Effector memory CD4-positive, alpha-beta T cell (primary cell): Measurements from ENCODE around the gene KIAA0930.

Experiments
- DNase-seq, 3 donors: peaks; one replicate each; pipeline ENCODE4 v3.0.0-alpha.2; 2020
- H3K27ac ChIP-seq: 2 replicates; pipeline ENCODE4 v1.7.0; 2013; ENCODE audit warnings: mild to moderate bottlenecking, low read length, moderate library complexity; ENCODE audit not compliant: insufficient read depth, poor library complexity, severe bottlenecking
- H3K27me3 ChIP-seq: replicated peaks from 2 replicates; pipeline ENCODE4 v1.7.0; 2013; ENCODE audit warnings: mild to moderate bottlenecking, low read length; ENCODE audit not compliant: insufficient read depth, control insufficient read depth, poor library complexity, severe bottlenecking
- H3K36me3 ChIP-seq: 2 replicates; pipeline ENCODE4 v1.7.0; 2013; ENCODE audit warnings: mild to moderate bottlenecking, low read length, moderate library complexity; ENCODE audit not compliant: control insufficient read depth, insufficient read depth
- H3K4me1 ChIP-seq: 2 replicates; pipeline ENCODE4 v1.7.0; 2013; ENCODE audit warnings: low read length, mild to moderate bottlenecking; ENCODE audit not compliant: control insufficient read depth, insufficient read depth, poor library complexity, severe bottlenecking
- H3K4me3 ChIP-seq: 2 replicates; pipeline ENCODE4 v1.7.0; 2013; ENCODE audit warnings: low read length, low read depth, mild to moderate bottlenecking; ENCODE audit not compliant: insufficient read depth, poor library complexity, severe bottlenecking
- H3K9me3 ChIP-seq: 2 replicates; pipeline ENCODE4 v1.7.0; 2013; ENCODE audit warnings: mild to moderate bottlenecking, low read length, moderate library complexity; ENCODE audit not compliant: control insufficient read depth

Gene KIAA0930

DNA sequence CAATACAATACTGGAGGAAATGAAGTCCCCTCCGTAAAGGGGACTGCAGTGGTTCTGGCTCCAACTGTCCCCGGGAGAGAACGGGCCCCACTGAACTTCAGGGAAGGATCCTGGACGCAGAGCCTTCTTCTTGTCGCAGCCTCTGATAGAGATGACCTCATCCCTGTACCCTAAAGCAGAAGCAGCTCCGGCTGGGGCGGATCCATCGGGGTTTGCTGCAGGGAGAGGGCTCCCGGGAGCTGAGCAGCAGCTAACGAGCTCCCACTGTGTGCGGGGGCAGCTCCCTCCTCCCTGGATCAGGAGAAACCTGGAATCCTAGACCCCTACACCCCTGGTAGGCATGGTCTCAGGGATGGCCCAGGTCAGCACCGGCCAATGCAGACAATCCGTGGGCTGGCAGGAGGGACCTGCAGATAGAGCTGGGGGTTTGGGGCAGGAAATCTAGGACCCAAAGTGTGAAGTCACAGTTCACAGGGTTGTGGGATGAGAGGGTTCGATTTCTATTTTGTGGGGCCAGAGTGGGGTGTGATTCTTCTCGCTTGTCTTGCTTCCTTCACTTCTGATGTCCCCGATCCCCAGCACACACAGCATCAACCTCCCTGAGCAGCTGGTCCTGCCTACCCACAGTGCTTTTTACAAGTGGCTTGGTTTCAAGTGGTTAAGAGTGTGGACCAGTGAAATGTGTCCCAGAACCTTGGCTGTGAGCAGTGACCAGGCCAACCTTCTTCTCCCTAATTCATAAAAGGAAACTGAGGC lies 12.9 kb downstream of the KIAA0930 start:
- H3K36me3 ChIP-seq: no peaks in the 10 kb centered on the region
- no peaks in the 10 kb centered on the region for H3K4me1 ChIP-seq
- H3K4me3 ChIP-seq: no peak overlapping the region
- H3K27me3 ChIP-seq: no peaks in the 10 kb centered on the region
- H3K9me3 ChIP-seq: no peaks in the 10 kb centered on the region
- no peak for DNase-seq
- H3K27ac ChIP-seq: no peak overlapping the region

DNA sequence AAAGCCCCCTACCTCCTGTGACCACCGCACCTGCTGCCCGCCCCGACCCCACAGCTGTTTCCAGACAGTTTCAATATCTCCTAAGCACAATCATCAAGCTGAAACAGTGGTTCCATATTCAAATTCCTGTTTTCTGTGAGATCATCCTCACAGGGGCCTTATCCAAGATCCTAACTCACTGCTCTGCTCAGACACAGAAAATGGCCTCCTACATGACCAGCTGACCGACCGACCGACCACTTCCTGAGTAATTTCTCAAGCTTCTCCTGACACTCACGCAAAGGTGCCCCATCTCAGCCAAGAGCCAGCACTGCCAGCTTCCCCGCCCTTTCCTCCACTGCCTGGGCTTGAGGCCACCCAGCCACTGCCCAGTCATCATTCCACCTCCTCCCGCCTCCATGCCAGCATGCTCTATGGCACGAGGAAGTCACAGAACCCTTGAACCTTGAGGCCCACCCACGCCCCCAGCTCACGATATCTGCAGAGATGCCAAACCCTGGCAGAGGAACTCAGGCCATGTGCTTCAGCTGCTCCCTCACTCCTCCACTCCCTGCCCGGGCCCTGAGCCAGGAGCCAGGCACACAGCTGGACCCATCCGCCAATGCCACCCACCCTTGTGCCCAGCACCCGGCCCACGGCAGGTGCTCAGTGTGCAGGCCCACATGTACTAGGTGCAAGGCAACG lies 14.0 kb downstream of the KIAA0930 start:
- Histone ChIP-seq H3K27ac (no peak overlapping the region), H3K4me3 (no peak overlapping the region), H3K4me1 (no peaks in the 10 kb centered on the region), H3K27me3 (no peaks in the 10 kb centered on the region), H3K9me3 (no peaks in the 10 kb centered on the region), H3K36me3 (no peaks in the 10 kb centered on the region)
- DNase-seq: no peak

DNA sequence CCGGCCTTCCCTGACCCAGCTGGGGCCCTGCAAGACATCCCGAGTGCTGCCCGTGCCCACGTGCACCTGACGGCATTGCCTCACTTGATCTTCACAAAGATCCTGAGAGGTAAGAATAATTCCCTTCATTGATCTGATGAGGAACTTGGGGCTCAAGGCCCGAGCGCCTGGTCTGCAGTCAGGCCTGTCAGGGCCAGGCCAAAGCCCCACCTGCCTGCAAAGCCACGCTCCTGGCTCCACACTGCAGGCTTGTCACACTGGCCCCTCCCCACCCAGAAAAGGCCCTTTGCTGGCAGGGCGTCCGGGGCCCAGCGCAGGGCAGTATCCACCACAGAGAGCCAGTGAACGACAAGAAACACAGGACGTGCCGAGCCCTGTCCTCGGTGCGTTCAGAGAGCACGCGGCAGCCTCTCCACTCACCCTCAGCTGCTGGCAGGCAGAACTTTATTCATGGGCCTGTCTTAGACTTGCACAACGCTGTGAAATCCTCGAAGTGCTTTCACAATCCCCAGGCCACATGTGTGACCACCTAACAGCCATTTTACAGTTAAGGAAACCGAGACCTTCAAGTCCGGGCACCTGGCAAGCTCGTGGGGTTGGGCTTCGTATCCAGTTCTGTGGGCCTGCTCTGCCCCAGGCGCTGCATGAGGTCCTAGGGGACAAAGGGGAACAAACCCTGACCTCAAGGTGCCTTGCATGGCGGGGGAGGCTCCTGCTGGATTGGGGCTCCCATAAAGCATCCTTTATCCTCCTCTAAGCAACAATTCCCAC lies 14.8 kb downstream of the KIAA0930 start:
- no peak overlapping the region for H3K4me3 ChIP-seq
- H3K27ac ChIP-seq: no peak overlapping the region
- H3K27me3 ChIP-seq: no peaks in the 10 kb centered on the region
- no peaks in the 10 kb centered on the region for H3K9me3 ChIP-seq
- no peaks in the 10 kb centered on the region for H3K36me3 ChIP-seq
- no peak for DNase-seq
- no peaks in the 10 kb centered on the region for H3K4me1 ChIP-seq

DNA sequence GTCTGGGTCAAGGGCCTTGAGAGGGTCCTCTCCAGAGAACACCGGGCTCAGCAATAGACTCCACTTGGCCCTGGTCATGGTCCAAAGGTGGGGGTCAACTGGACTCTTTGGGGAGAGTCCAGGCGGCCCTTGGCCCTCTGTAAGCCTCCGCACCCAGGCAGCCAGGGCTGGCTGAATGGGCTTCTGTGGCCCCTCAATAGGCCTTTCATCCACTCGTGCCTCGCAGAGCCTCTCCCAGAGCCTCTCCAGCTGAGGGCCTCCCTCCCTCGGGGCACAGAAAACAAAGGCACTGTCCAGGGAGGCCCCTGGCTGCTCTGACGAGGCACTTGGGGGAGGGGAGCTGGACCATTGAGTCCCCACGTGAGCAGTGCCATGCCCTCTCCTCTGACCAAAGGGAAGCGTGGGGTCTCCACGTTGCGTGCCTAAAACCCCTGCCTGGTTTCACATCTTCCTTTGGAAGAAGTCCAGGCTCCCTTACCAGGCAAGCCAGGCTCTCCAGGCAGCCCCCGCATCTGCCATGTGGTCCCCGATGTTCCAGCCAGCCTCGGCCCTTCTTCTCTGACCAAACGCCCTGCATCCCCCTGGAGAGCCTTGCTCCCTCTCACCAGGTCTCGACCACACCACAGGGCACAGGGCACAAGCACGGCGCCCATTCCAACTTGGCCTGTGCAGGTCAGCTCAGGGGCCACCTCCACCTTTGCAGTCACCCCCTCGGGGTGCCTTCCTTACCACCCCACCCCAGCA lies 15.5 kb downstream of the KIAA0930 start:
- no peaks in the 10 kb centered on the region for H3K9me3 ChIP-seq
- no peak for DNase-seq
- H3K27me3 ChIP-seq: no peaks in the 10 kb centered on the region
- H3K36me3 ChIP-seq: no peaks in the 10 kb centered on the region
- no peaks in the 10 kb centered on the region for H3K4me1 ChIP-seq
- H3K4me3 ChIP-seq: no peak overlapping the region
- no peak overlapping the region for H3K27ac ChIP-seq

DNA sequence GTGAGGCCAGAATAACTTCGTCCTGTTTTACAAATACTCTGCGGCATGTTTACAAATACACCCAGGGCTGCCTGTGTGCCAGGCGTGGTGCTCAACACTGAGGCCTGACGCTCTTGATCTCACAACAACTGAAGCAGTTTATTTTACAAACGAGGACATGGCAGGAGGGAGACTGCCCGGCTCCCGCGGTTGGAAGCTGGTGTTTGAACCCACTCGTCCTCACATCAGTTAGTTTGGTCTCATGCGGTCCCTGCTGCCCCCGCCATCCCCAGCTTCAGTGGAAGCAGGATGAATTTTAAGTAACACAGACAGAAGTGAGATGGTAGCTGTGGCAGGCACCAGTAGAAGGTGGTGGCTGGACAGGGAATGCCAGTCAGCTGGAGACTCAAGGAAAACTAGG lies 16.4 kb downstream of the KIAA0930 start:
- no peak overlapping the region for H3K27ac ChIP-seq
- no peak for DNase-seq
- H3K4me1 ChIP-seq: no peaks in the 10 kb centered on the region
- no peaks in the 10 kb centered on the region for H3K36me3 ChIP-seq
- H3K4me3 ChIP-seq: no peak overlapping the region
- no peaks in the 10 kb centered on the region for H3K27me3 ChIP-seq
- H3K9me3 ChIP-seq: no peaks in the 10 kb centered on the region

DNA sequence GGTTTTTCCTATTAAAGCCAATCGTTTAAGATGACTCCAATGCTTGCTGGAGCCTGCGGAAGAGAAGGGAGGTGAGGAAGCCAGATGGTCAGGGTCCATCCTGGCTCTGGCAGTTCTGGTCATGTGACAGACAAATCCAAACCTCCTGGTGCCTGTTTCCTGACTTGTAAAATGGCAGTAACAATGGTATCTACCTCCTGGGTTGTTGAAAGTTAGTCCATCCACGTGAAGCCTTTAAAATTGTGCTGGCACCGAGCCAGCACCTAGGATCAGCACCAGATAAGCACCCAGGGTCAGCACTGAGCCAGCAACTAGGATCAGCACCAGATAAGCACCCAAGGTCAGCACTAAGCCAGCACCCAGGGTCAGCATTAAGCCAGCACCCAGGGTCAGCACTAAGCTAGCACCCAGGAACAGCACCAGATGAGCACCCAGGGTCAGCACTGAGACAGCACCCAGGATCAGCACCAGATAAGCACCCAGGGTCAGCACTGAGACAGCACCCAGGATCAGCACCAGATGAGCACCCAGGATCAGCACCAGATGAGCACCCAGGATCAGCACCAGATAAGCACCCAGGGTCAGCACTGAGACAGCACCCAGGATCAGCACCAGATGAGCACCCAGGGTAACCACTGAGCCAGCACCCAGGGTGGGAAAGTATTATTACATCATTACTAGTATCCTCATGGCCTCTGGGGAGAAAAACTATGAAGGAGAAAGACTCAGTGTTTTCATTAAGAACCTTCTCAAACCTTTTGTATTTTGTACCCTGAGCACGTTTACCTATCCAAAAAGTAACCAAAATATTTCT lies 17.2 kb downstream of the KIAA0930 start:
- Histone ChIP-seq H3K27ac (no peak overlapping the region), H3K9me3 (no peaks in the 10 kb centered on the region), H3K27me3 (no peaks in the 10 kb centered on the region), H3K4me1 (no peaks in the 10 kb centered on the region), H3K4me3 (no peak overlapping the region), H3K36me3 (no peaks in the 10 kb centered on the region)
- DNase-seq: no peak

DNA sequence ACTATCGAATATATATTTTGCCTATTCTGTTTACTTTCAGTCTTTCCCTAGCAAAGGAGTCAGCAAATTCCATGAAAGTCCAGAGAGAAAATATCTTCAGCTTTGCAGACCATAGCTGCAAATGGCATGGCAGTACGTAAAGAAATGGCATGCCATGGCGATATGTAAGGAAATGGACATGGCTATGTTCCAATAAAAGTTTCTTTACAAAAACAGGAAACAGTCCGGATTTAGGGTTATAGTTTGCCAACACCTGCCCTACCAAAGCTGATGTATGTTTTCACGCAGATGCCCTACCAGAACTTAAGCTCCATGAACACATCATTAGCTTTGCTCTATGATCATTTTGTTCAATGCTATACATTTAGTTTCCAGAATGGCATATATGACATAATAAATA lies 19.5 kb downstream of the KIAA0930 start:
- Histone ChIP-seq H3K4me3 (no peak overlapping the region), H3K9me3 (no peaks in the 10 kb centered on the region), H3K36me3 (no peaks in the 10 kb centered on the region), H3K27ac (no peak overlapping the region), H3K4me1 (no peaks in the 10 kb centered on the region), H3K27me3 (no peaks in the 10 kb centered on the region)
- no peak for DNase-seq

DNA sequence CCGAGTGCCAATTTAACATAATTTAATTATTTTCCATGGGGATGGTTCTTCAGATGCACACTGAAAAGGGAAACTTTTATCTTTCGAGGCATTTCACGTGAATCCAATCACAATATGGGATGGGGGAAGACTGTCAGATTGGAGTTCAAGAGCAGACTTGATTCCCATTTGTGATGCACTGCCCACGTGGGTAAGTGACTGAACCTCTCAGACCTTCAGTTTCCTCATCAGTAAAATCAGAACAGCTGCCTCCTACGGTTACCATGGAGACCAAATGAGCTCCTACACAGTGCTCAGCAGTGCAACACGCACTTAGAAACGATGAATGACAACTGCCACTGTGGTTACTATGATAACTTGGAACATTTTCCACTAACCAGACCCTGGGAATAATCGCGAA lies 21.7 kb downstream of the KIAA0930 start:
- Histone ChIP-seq H3K27ac (no peak overlapping the region), H3K27me3 (no peaks in the 10 kb centered on the region), H3K9me3 (no peaks in the 10 kb centered on the region), H3K36me3 (no peaks in the 10 kb centered on the region), H3K4me3 (no peak overlapping the region), H3K4me1 (no peaks in the 10 kb centered on the region)
- DNase-seq: no peak

DNA sequence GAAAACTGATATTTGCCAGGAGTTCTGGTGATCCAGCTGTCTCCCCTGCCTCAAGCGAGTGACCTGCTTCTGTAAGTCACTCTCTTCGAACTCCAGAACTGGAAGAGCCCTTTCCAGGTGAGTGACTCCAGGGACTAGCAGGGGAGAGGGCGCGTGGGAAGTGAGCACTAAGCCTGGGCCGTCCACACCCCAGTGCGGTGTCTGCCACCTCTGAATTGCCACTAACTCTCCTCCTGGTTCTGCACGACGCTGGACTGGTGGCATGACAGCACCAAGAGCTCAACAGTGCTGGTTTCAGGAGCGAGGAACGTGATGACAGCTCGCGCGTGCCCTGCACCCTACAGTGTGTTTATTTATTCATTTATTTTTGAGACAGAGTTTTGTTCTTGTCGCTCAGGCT lies 22.9 kb downstream of the KIAA0930 start:
- DNase-seq: no peak
- no peak overlapping the region for H3K4me3 ChIP-seq
- no peaks in the 10 kb centered on the region for H3K4me1 ChIP-seq
- H3K36me3 ChIP-seq: no peaks in the 10 kb centered on the region
- H3K27ac ChIP-seq: no peak overlapping the region
- no peaks in the 10 kb centered on the region for H3K9me3 ChIP-seq
- H3K27me3 ChIP-seq: no peaks in the 10 kb centered on the region
